ENCODE measurements around the gene ORM1.

ORM1 gene

DNA sequence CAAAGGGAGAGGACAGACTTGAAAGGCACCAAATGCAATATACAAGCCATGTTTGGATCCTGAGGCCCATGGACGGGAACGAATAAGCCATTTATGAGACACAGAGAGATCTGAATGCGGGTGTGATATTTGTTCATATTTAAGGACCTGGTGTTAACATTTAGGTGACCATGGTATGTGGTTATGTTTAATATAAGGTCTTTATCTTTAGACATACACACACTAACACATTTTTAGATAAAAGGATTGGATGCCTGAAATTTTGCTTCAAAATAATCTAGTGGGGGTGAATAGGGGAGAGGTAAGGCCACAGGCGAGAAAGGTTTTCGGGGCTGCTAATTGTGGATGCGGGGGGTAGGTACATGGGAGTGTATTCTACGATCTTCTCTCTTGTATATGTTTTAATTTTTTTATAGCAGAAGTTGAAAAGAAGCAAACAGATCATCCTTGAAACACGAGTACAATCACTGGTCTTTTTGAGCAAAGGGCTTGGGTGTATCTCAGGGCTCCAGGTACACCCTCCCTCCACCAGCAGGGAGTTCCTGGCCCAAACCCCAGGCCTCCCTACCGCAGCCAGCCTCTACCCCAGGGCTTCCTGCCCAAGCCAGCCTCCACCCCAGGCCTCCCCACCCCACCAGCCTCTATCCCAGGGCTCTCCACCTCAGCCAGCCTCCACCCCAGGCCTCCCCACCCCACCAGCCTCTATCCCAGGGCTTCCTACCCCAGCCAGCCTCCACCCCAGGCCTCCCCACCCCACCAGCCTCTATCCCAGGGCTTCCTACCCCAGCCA, 52.7 kb downstream of the ORM1 start:
- TF ChIP-seq, protein P1, sequence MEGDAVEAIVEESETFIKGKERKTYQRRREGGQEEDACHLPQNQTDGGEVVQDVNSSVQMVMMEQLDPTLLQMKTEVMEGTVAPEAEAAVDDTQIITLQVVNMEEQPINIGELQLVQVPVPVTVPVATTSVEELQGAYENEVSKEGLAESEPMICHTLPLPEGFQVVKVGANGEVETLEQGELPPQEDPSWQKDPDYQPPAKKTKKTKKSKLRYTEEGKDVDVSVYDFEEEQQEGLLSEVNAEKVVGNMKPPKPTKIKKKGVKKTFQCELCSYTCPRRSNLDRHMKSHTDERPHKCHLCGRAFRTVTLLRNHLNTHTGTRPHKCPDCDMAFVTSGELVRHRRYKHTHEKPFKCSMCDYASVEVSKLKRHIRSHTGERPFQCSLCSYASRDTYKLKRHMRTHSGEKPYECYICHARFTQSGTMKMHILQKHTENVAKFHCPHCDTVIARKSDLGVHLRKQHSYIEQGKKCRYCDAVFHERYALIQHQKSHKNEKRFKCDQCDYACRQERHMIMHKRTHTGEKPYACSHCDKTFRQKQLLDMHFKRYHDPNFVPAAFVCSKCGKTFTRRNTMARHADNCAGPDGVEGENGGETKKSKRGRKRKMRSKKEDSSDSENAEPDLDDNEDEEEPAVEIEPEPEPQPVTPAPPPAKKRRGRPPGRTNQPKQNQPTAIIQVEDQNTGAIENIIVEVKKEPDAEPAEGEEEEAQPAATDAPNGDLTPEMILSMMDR (IDR thresholded peaks at IDR 0.05; ENCODE audit: low read length, missing control alignments) = no peak
- DNase-seq (ENCODE audit: low read depth) = no peak
- H3K4me3 ChIP-seq (replicated peaks; ENCODE audit: low read depth, low read length) = no peak overlapping the region
